ENCODE results near the gene NPAS3. TPM values are rescaled to one million over a fixed set of nuclear protein-coding genes. Genes with fewer than 3 reads are reported as not detected.

The NPAS3 gene
- total RNA-seq, 4 donors from 2014 or later = 4.0 to 12.2 (median 5.6) TPM

DNA sequence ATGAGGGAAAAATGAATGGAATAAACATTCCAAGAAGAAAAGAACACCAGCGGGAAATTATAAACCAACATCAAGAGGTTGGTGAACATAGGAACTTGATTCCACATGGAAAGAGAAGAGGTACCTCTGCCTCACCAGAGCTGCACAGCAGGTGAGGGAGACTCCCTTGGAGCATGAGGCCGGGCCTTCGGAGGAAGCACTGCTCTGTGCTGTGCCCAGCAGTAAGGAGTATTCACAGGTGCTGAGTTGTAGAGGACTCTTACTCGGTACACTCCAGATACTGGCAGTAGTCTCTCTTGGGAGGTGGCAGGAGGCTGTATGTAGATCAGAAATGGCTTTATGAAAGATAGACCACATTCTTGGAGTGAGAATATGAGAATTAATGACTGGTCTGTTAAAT is 76.0 kb downstream of the NPAS3 start:
- WGBS, 2 donors = 82 to 89% methylated on average over 4 of the region's 4 CpGs
- DNase-seq = no peak
- intact Hi-C loops (cut with DNase I) = no loop called here

DNA sequence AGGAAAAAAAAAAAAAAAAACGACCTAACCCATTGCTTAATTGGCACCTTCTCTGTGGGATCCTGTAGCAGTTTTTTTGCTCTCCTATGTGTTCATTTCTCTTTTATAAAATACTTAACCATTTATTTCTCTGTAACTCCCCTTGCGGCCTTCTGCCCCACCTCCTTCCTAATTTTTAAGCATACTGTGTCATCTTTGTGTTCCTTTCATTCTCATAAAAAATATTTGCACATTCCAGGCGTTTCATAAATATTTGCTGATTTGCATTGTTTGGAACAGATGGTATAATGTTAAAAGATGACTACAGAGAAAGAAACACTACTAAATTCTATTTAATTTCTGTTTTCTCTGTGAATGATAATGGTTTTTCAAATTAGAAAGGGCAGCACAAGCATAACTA is 77.9 kb downstream of the NPAS3 start:
- DNase-seq = no peak
- H3K4me1 ChIP-seq = no peaks in the 10 kb centered on the region
- no peaks in the 10 kb centered on the region for H3K36me3 ChIP-seq
- no peak overlapping the region for H3K4me3 ChIP-seq (replicated peaks in 1 of 3)
- no peak for TF ChIP-seq POLR2A (IDR thresholded peaks at IDR 0.05)
- TF ChIP-seq, protein P1, sequence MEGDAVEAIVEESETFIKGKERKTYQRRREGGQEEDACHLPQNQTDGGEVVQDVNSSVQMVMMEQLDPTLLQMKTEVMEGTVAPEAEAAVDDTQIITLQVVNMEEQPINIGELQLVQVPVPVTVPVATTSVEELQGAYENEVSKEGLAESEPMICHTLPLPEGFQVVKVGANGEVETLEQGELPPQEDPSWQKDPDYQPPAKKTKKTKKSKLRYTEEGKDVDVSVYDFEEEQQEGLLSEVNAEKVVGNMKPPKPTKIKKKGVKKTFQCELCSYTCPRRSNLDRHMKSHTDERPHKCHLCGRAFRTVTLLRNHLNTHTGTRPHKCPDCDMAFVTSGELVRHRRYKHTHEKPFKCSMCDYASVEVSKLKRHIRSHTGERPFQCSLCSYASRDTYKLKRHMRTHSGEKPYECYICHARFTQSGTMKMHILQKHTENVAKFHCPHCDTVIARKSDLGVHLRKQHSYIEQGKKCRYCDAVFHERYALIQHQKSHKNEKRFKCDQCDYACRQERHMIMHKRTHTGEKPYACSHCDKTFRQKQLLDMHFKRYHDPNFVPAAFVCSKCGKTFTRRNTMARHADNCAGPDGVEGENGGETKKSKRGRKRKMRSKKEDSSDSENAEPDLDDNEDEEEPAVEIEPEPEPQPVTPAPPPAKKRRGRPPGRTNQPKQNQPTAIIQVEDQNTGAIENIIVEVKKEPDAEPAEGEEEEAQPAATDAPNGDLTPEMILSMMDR (IDR thresholded peaks at IDR 0.05) = no peak
- WGBS, 2 donors = 72 to 73% methylated on average over 3 of the region's 3 CpGs
- no peaks in the 10 kb centered on the region for H3K9me3 ChIP-seq
- H3K27me3 ChIP-seq = no peaks in the 10 kb centered on the region
- intact Hi-C loops (cut with DNase I) = no loop called here
- no peak overlapping the region for H3K27ac ChIP-seq

More for the DNA sequence above, 76.0 kb downstream of the NPAS3 start:
- no peaks in the 10 kb centered on the region for H3K4me1 ChIP-seq
- no peaks in the 10 kb centered on the region for H3K36me3 ChIP-seq
- H3K27me3 ChIP-seq = no peaks in the 10 kb centered on the region
- H3K27ac ChIP-seq = no peak overlapping the region
- TF ChIP-seq, protein P1 (IDR thresholded peaks at IDR 0.05) = no peak
- no peak for TF ChIP-seq POLR2A (IDR thresholded peaks at IDR 0.05)
- H3K9me3 ChIP-seq = no peaks in the 10 kb centered on the region
- no peak overlapping the region for H3K4me3 ChIP-seq (replicated peaks in 1 of 3)

DNA sequence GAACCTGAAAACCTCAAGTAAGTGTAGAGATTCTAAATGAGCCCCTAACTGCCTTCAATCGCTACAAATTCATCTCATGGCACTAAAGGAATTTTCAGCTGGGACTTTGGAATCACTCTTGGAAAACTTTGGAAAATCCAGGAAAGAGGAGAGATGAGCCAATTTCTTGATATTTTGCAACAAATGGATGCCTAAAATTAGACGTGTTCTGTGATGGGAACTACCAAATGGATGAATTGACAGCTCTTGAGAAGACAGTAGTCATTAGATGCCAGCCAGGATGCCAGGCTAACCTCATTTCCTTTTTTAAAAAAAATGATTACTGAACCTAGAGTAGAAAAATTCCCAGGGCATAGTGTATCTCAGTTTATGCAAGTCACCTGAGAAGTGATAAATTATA is 78.3 kb downstream of the NPAS3 start:
- H3K4me3 ChIP-seq (replicated peaks in 1 of 3) = no peak overlapping the region
- intact Hi-C loops (cut with DNase I) = no loop called here
- no peaks in the 10 kb centered on the region for H3K4me1 ChIP-seq
- no peak overlapping the region for H3K27ac ChIP-seq
- 79 to 85% methylated on average over 2 of the region's 2 CpGs for WGBS, 2 donors
- no peaks in the 10 kb centered on the region for H3K36me3 ChIP-seq
- no peak for DNase-seq
- TF ChIP-seq, protein P1 (IDR thresholded peaks at IDR 0.05) = no peak
- no peak for TF ChIP-seq POLR2A (IDR thresholded peaks at IDR 0.05)
- no peaks in the 10 kb centered on the region for H3K9me3 ChIP-seq
- H3K27me3 ChIP-seq = no peaks in the 10 kb centered on the region

DNA sequence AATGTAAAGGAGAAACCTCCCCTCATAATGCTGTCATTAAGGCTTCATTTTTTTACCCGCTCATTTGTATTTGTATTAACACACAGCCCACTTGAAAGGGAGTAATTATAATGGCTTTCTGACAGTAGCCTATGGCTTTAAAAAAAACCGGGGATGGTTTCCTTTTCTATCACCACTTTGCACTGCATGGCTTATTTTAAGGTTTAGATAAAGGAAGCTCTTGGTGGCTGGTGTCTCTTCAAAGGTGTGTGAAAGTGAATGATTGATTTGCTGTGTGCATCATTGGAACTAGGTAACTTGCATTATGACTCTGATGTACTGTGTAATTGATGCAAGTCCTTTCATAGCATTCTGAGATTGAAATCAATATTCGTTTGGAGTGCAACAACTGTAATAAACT is 80.7 kb downstream of the NPAS3 start:
- intact Hi-C loops (cut with DNase I) = no loop called here
- Histone ChIP-seq H3K4me3 (replicated peaks in 1 of 3) (no peak overlapping the region), H3K4me1 (no peaks in the 10 kb centered on the region), H3K27me3 (no peaks in the 10 kb centered on the region), H3K9me3 (no peaks in the 10 kb centered on the region), H3K27ac (no peak overlapping the region), H3K36me3 (no peaks in the 10 kb centered on the region)
- DNase-seq = no peak
- TF ChIP-seq, protein P1 (IDR thresholded peaks at IDR 0.05) = no peak
- TF ChIP-seq POLR2A (IDR thresholded peaks at IDR 0.05) = no peak
- 81 to 82% methylated on average over 3 of the region's 3 CpGs for WGBS, 2 donors

DNA sequence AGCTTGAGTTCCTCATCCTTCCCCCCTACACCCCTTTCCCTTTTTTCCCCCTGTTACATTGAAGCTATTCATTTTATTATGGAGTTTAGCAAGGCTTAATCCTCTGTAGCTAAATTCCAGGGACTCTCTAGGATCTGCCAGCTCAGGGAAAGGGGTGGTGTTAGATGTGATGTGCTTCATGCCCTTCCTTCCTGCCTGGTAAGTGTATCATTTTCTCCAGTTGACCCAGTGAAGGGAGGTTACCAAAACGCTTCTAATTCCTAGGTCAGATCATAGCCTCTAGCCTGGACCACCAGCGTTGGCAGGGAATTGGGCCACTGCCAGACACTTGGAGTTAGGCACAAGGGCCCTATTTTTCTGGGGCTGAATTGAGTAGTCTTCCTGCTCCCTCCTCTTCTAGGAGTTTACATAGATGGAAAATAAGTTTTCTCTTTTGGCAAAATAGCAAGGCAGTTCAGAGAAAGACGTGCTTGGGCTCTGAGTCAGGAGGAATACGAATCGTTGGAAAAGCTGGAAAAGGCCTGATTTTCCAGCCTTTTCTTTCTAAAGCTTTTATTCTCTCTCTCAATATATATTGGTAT is 88.3 kb downstream of the NPAS3 start:
- TF ChIP-seq, protein P1 (IDR thresholded peaks at IDR 0.05) = no peak
- TF ChIP-seq POLR2A (IDR thresholded peaks at IDR 0.05) = no peak
- 64 to 72% methylated on average over 5 of the region's 5 CpGs for WGBS, 2 donors
- Histone ChIP-seq H3K27ac (no peak overlapping the region), H3K36me3 (no peaks in the 10 kb centered on the region), H3K9me3 (no peaks in the 10 kb centered on the region), H3K4me1 (no peaks in the 10 kb centered on the region), H3K4me3 (replicated peaks in 1 of 3) (no peak overlapping the region), H3K27me3 (no peaks in the 10 kb centered on the region)
- intact Hi-C loops (cut with DNase I) = no loop called here
- DNase-seq = no peak
